ENCODE data around the gene SSMEM1. TPM values are rescaled to one million over a fixed set of nuclear protein-coding genes. Genes with fewer than 3 reads are reported as not detected.

SSMEM1 gene
- total RNA-seq, 1 experiment from 2014 or later: not detected

DNA sequence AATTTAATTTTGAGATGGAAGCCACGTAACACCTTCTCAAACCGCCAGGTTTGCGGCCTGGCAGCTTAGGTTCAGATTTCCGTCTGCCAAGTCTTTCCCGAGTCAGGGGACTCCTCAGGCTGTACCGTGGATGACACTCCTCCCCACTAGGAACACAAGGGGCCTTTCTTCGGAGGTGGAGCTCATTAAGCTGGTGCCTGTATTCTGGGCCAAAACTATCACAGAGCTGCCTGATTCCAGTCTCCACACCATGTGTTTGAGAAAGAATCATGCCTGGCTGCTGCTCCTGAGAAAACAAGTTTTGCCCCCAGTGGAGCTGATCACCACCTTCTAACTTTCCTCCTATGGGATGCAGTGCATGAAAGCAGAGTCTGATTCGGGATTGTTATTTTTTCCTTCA is 47.2 kb upstream of the SSMEM1 start:
- Histone ChIP-seq H3K27ac (ENCODE audit: low read length) (no peak overlapping the region), H3K9me3 (ENCODE audit: control insufficient read depth, insufficient read depth, low read depth, low read length) (no peaks in the 10 kb centered on the region), H3K36me3 (ENCODE audit: control insufficient read depth, insufficient read depth, low read length) (peaks cover 14% of the 10 kb centered on the region), H3K4me1 (ENCODE audit: control insufficient read depth, insufficient read depth, low read length) (no peaks in the 10 kb centered on the region), H3K4me3 (ENCODE audit: low read depth in 2 of 2, low read length in 2 of 2) (no peak overlapping the region), H3K27me3 (ENCODE audit: control insufficient read depth, insufficient read depth, low read length) (no peaks in the 10 kb centered on the region)
- BruUV-seq (replicated peaks): no TSS peak
- TF ChIP-seq, protein P1, sequence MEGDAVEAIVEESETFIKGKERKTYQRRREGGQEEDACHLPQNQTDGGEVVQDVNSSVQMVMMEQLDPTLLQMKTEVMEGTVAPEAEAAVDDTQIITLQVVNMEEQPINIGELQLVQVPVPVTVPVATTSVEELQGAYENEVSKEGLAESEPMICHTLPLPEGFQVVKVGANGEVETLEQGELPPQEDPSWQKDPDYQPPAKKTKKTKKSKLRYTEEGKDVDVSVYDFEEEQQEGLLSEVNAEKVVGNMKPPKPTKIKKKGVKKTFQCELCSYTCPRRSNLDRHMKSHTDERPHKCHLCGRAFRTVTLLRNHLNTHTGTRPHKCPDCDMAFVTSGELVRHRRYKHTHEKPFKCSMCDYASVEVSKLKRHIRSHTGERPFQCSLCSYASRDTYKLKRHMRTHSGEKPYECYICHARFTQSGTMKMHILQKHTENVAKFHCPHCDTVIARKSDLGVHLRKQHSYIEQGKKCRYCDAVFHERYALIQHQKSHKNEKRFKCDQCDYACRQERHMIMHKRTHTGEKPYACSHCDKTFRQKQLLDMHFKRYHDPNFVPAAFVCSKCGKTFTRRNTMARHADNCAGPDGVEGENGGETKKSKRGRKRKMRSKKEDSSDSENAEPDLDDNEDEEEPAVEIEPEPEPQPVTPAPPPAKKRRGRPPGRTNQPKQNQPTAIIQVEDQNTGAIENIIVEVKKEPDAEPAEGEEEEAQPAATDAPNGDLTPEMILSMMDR (IDR thresholded peaks at IDR 0.05): no peak
- TF ChIP-seq POLR2AphosphoS5 (IDR thresholded peaks at IDR 0.05; ENCODE audit: low read depth, low read length): no peak
- TF ChIP-seq TCF7L2 (IDR thresholded peaks at IDR 0.05; ENCODE audit: low read depth, low read length): no peak
- no peak for TF ChIP-seq SIN3A (IDR thresholded peaks at IDR 0.05; ENCODE audit: borderline replicate concordance, insufficient read depth, low read depth, low read length)
- no peak for TF ChIP-seq REST (IDR thresholded peaks at IDR 0.05; ENCODE audit: insufficient read depth in 1 of 2, low read depth in 2 of 2, low read length in 1 of 2)
- POLR2A ChIA-PET: interaction anchor here (0.5 kb wide), 1 partner anchor 33 kb away, joined by 3 read pairs; no protein-coding TSS in a partner anchor
- no peak for ATAC-seq
- CTCF ChIA-PET: interaction anchor here (0.5 kb wide), 1 partner anchor 97 kb away, joined by 3 read pairs; no protein-coding TSS in a partner anchor
- in situ Hi-C loops (cut with HindIII; ENCODE audit: low pct_unique_long_range_greater_than_20kb, low sequenced_read_pairs): no loop called here
- intact Hi-C loops (cut with micrococcal nuclease; ENCODE audit: unreplicated experiment): no loop called here
- DNase-seq (ENCODE audit: low read depth, low spot score): no peak

DNA sequence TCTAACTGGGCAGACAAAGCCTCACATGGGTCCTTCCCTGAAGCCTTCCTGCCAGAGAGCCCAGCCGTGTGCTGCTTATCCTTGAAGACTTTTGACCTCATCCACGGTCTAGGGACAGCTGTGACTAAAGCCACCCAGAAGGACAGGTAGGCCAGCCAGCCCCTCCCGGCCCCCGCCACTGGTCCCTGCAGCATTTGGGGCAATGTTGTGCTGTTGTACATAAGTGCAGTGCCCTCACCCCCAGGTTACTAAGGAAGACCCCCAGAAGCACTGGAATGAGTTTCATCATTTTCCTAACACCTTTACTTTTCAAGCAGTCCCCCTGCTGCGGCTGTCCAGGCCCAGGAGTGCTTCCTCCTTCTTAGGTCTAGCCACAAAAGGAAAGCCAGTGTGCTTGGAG is 45.5 kb upstream of the SSMEM1 start:
- in situ Hi-C loops (cut with HindIII; ENCODE audit: low pct_unique_long_range_greater_than_20kb, low sequenced_read_pairs) (no loop called here), intact Hi-C loops (cut with micrococcal nuclease; ENCODE audit: unreplicated experiment) (no loop called here)
- TF ChIP-seq POLR2AphosphoS5 (IDR thresholded peaks at IDR 0.05; ENCODE audit: low read depth, low read length): no peak
- TF ChIP-seq TCF7L2 (IDR thresholded peaks at IDR 0.05; ENCODE audit: low read depth, low read length): no peak
- TF ChIP-seq, protein P1 (IDR thresholded peaks at IDR 0.05): no peak
- TF ChIP-seq REST (IDR thresholded peaks at IDR 0.05; ENCODE audit: insufficient read depth in 1 of 2, low read depth in 2 of 2, low read length in 1 of 2): no peak
- no peak for TF ChIP-seq SIN3A (IDR thresholded peaks at IDR 0.05; ENCODE audit: borderline replicate concordance, insufficient read depth, low read depth, low read length)
- ATAC-seq (no peak), DNase-seq (ENCODE audit: low read depth, low spot score) (no peak)
- Histone ChIP-seq H3K27me3 (ENCODE audit: control insufficient read depth, insufficient read depth, low read length) (no peaks in the 10 kb centered on the region), H3K9me3 (ENCODE audit: control insufficient read depth, insufficient read depth, low read depth, low read length) (no peaks in the 10 kb centered on the region), H3K36me3 (ENCODE audit: control insufficient read depth, insufficient read depth, low read length) (peaks cover 17% of the 10 kb centered on the region), H3K4me3 (ENCODE audit: low read depth in 2 of 2, low read length in 2 of 2) (no peak overlapping the region), H3K4me1 (ENCODE audit: control insufficient read depth, insufficient read depth, low read length) (no peaks in the 10 kb centered on the region), H3K27ac (ENCODE audit: low read length) (no peak overlapping the region)
- ChIA-PET POLR2A (no interaction called here), CTCF (no interaction called here)
- no TSS peak for BruUV-seq (replicated peaks)

All from Panc1 (cell line).